SU-DHL-6 (cell line): ENCODE results near the gene TEX19.

ENCODE experiments used
- H2AFZ ChIP-seq: fragments of 200-600 bp; sonication (generic); 2 replicates; pipeline ENCODE4 v1.6.1; 2014; ENCODE audit warnings: low read depth, mild to moderate bottlenecking, moderate library complexity, mixed read lengths, antibody characterized with exemption, low read length; ENCODE audit not compliant: severe bottlenecking
- H3F3A ChIP-seq: fragments of 200-600 bp; shearing (Covaris generic); 2 replicates; pipeline ENCODE4 v1.6.0; 2016; ENCODE audit warnings: antibody characterized with exemption, mild to moderate bottlenecking; ENCODE audit not compliant: insufficient read depth
- H3K27ac ChIP-seq: fragments of 200-600 bp; sonication (generic); 2 replicates; pipeline ENCODE4 v1.5.1; 2016; ENCODE audit warnings: low read depth, mild to moderate bottlenecking, low read length, moderate library complexity, mixed read lengths
- H3K27me3 ChIP-seq: fragments of 200-600 bp; sonication (generic), shearing (Covaris generic); 2 replicates; pipeline ENCODE4 v1.6.0; 2014; ENCODE audit warnings: mild to moderate bottlenecking, low read length
- H3K36me3 ChIP-seq: fragments of 200-600 bp; sonication (generic); 2 replicates; pipeline ENCODE4 v1.6.1; 2014; ENCODE audit warnings: mild to moderate bottlenecking, low read length, mixed read lengths
- H3K4me2 ChIP-seq: fragments of 300-600, 200-600 bp; shearing (Covaris generic), sonication (generic); 2 replicates; pipeline ENCODE4 v1.6.0; 2014; ENCODE audit warnings: low read length, low read depth, mild to moderate bottlenecking; ENCODE audit not compliant: poor library complexity, severe bottlenecking
- H3K4me3 ChIP-seq: fragments of 200-600 bp; sonication (generic); 2 replicates; pipeline ENCODE4 v1.5.1; 2014; ENCODE audit warnings: antibody characterized with exemption, low read length, mild to moderate bottlenecking, mixed read lengths; ENCODE audit not compliant: insufficient read depth, poor library complexity, severe bottlenecking
- H3K79me2 ChIP-seq: fragments of 200-600 bp; sonication (generic); 2 replicates; pipeline ENCODE4 v1.6.1; 2014; ENCODE audit warnings: mild to moderate bottlenecking, low read length, moderate library complexity; ENCODE audit not compliant: insufficient read depth
- H3K9ac ChIP-seq: fragments of 200-600 bp; sonication (generic); 2 replicates; pipeline ENCODE4 v1.7.0; 2014; ENCODE audit warnings: mild to moderate bottlenecking, low read length
- H3K9me2 ChIP-seq: fragments of 200-600 bp; sonication (generic); replicated peaks from 2 replicates; pipeline ENCODE4 v1.6.1; 2014; ENCODE audit warnings: low read length; ENCODE audit not compliant: insufficient read depth
- H3K9me3 ChIP-seq: fragments of 200-600 bp; sonication (generic); 2 replicates; pipeline ENCODE4 v1.6.1; 2014; ENCODE audit warnings: low read length, mixed read lengths; ENCODE audit not compliant: insufficient read depth
- H4K20me1 ChIP-seq: fragments of 200-600 bp; sonication (generic); 2 replicates; pipeline ENCODE4 v1.6.1; 2014; ENCODE audit warnings: low read depth, mild to moderate bottlenecking, antibody characterized with exemption, low read length, moderate library complexity, mixed read lengths
- CTCF ChIP-seq: fragments of 200-600 bp; sonication (generic); IDR thresholded peaks from one replicate; pipeline ENCODE4 v1.5.1; 2017; ENCODE audit warnings: antibody characterized with exemption, mild to moderate bottlenecking, low read length, moderate library complexity; ENCODE audit not compliant: insufficient read depth, poor library complexity, severe bottlenecking
- EZH2phosphoT487 ChIP-seq: fragments of 200-600 bp; sonication (generic), shearing (Covaris generic); conservative IDR thresholded peaks from 2 replicates; pipeline ENCODE4 v1.6.1; 2018; ENCODE audit warnings: mild to moderate bottlenecking, antibody characterized with exemption, low read length, moderate library complexity, mixed read lengths

The TEX19 gene

GRCh38 chr17:82354804-82355308 is 4.2 kb upstream of the TEX19 start:
- no peak overlapping the region for H3K27ac ChIP-seq
- H4K20me1 ChIP-seq = no peaks in the 10 kb centered on the region
- no peak overlapping the region for H2AFZ ChIP-seq
- H3K4me3 ChIP-seq = no peak overlapping the region
- no peaks in the 10 kb centered on the region for H3K9me2 ChIP-seq
- H3F3A ChIP-seq = peaks cover 8% of the 10 kb centered on the region
- no peaks in the 10 kb centered on the region for H3K9me3 ChIP-seq
- H3K79me2 ChIP-seq = no peaks in the 10 kb centered on the region
- no peak overlapping the region for H3K4me2 ChIP-seq
- H3K36me3 ChIP-seq = no peaks in the 10 kb centered on the region
- H3K27me3 ChIP-seq = no peaks in the 10 kb centered on the region
- TF ChIP-seq EZH2phosphoT487 (no peak), CTCF (no peak)
- H3K9ac ChIP-seq = no peak overlapping the region

- Histone ChIP-seq H3K9me2 (no peaks in the 10 kb centered on the region), H4K20me1 (no peaks in the 10 kb centered on the region), H3K79me2 (no peaks in the 10 kb centered on the region), H3K27me3 (no peaks in the 10 kb centered on the region), H3K4me2 (no peak overlapping the region), H2AFZ (no peak overlapping the region), H3K36me3 (no peaks in the 10 kb centered on the region), H3K9ac (no peak overlapping the region), H3K9me3 (no peaks in the 10 kb centered on the region), H3K4me3 (no peak overlapping the region), H3K27ac (no peak overlapping the region), H3F3A (peaks cover 7% of the 10 kb centered on the region)
- TF ChIP-seq CTCF = no peak
Observed at GRCh38 chr17:82355770-82356427, 3.1 kb upstream of the TEX19 start.

- H3K27me3 ChIP-seq = no peaks in the 10 kb centered on the region
- TF ChIP-seq CTCF = no peak
- no peak for TF ChIP-seq EZH2phosphoT487
- H3K4me2 ChIP-seq = no peak overlapping the region
- H2AFZ ChIP-seq = no peak overlapping the region
- no peak overlapping the region for H3K9ac ChIP-seq
- no peaks in the 10 kb centered on the region for H3K79me2 ChIP-seq
- H3K9me2 ChIP-seq = no peaks in the 10 kb centered on the region
- H4K20me1 ChIP-seq = no peaks in the 10 kb centered on the region
- no peaks in the 10 kb centered on the region for H3K36me3 ChIP-seq
- H3F3A ChIP-seq = no peaks in the 10 kb centered on the region
- H3K4me3 ChIP-seq = no peak overlapping the region
- no peak overlapping the region for H3K27ac ChIP-seq
- no peaks in the 10 kb centered on the region for H3K9me3 ChIP-seq
Observed at GRCh38 chr17:82356845-82357355, 2.1 kb upstream of the TEX19 start.
